Omental fat pad (tissue), 4 donors: ENCODE results near the gene ZNG1C. TPM values are rescaled to one million over a fixed set of nuclear protein-coding genes. Genes with fewer than 3 reads are reported as not detected.
"Not testable (repeated sequence)": the region's sequence is repeated elsewhere in the genome, so short reads cannot be mapped to it uniquely, and the experiment has no call there.

ENCODE experiments used
- ATAC-seq: fragments of 150-250 bp; one replicate; pipeline ENCODE4 v1.9.1; 2016; ENCODE audit warnings: mild to moderate bottlenecking, moderate library complexity; ENCODE audit not compliant: low FRiP score
- DNase-seq: peaks from one replicate; pipeline ENCODE4 v3.0.0-alpha.2; 2019; ENCODE audit warnings: low spot score
- total RNA-seq, 4 donors: library from RNA; depleted of rRNA; stranded (reverse); fragments of >200 nt; gene quantifications; one replicate each; pipeline ENCODE4 v1.1.0, GENCODE V29; 2016

Gene ZNG1C
- total RNA-seq, result 10 to 100 TPM; 14.9 to 29.7 (median 21.3) TPM

DNA sequence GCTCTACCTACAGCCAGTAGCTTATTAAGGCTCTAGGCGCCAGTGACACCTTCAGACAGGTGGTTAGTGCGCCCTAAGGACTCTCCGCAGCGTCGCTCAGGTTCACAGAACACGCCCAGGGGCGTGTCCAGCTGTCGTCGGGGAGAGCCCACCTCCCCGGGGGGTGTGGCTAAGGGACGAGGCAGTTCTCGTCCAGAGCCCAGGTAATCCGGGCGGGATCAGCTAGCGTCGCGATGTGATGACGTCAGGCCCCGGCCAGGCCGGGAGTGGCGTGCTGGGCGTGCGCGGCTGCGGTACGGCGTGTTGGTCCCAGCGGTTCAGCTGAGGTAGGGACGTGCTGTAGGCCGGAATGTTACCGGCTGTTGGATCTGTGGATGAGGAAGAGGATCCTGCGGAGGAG is at the start of gene ZNG1C:
ZNG1C (plus strand) TSS at position 301 of the 400 bp plus-strand sequence; CDS start at position 350, 49 bp downstream.
- DNase-seq, ATAC-seq: not testable (repeated sequence)

DNA sequence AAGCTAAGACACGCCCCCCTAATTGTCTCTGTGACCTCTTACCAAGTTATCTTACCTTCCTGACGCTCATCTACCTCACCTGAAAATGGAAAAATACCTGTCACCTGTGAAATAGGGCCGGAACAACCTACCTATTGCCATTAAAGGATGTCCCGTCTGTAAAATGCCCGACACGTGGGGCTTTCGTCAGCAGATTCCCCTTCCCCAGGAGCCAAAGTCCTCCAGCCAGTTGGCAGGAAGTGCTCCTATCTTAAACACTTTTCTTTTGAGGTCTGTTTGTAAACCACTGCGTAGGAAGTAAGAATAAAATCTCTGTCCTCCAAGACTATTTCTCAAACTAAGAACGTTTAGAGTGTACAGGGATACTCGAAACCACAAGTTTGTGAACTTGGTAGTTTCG is 654 bp downstream of the ZNG1C start:
- not testable (repeated sequence) for DNase-seq, ATAC-seq

DNA sequence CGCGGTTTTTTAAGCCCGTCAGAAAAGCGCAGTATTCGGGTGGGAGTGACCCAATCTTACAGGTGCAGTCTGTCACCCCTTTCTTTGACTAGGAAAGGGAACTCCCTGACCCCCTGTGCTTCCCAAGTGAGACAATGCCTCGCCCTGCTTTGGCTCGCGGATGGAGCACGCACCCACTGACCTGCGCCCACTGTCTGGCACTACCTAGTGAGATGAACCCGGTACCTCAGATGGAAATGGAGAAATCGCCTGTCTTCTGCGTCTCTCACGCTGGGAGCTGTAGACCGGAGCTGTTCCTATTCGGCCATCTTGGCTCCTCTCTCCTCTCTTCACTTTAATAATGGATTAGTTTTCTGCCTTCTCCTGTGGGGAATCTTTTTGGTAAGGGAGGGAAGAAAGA is 39.3 kb downstream of the ZNG1C start:
- not testable (repeated sequence) for ATAC-seq, DNase-seq

DNA sequence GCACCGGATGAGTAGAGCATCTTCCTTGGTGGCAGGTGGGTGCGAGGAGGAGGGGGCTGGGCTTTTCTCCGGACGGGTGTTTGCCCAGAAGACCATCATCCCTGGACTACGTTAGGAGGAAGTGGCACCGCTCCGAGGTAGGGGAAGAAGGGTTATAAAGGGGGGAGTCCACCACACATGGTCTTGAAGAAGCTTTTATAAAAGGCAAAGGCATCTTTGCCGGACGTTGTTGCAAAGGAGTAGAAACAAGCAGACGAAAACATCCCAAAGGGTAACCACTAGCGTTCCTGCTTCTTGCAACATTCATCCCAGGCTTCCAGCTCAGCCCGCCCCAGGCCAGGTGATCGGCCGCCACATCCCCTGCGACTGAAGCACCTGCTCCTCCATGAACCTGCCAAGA is 60.8 kb downstream of the ZNG1C start, which contains the start of gene FOXD4L3:
FOXD4L3 (plus strand) TSS at position 301 of the 400 bp plus-strand sequence; CDS start at position 386, 85 bp downstream.
- DNase-seq, result not testable (repeated sequence)

DNA sequence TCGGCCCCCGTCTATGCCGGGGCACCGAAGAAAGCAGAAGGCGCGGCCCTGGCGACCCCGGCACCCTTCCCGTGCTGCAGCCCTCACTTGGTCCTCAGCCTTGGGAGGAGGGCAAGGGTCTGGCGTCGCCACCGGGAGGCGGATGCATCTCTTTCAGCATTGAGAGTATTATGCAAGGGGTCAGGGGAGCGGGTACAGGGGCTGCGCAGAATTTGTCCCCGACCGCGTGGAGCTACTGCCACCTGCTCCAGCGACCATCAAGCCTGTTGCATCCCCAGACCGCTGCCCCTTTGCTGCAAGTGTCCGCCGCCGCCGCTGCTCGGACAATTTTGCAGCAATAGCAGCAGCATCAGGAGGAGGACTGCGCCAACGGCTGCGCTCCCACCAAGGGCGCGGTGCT is 62.0 kb downstream of the ZNG1C start:
- ATAC-seq, DNase-seq: not testable (repeated sequence)

More for the DNA sequence above, 60.8 kb downstream of the ZNG1C start, which contains the start of gene FOXD4L3:
- ATAC-seq, result not testable (repeated sequence)

DNA sequence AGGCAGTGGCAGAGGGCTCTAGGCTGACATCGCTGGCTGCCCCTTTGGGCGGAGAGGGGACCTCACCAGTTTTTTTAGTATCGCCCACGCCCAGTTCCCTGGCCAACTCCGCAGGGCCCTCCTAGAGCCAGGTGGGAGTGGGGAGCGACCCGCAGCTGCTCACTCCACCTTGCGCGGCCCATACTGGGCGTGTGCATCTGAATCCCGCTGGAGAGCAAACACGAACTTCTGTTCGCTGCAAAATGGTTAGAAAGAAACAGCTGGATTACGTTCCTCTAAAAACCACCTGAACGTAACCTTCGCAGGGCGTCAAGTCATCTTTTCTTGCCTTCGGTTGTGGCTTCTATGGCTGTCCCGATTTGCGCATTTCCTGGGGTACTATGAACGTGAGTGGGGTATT is 62.4 kb downstream of the ZNG1C start:
- DNase-seq, ATAC-seq: not testable (repeated sequence)

DNA sequence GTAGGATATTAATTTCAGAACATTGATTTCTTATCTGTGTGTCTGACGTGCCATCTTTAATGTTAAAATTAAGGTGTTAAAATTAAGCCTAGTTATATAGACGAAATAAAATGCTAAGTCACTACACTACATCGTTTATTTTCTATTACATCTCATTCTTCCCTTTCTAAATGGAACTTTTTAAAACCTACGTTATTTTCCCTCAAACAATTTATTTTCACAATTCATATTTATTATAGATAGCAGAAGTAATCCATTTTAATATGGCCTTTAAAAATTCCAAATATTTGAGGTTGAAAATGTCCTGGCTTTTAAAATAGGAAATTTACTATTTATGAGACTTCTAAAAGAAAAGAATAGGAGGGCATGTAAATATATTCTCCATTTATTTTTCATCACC is 63.0 kb downstream of the ZNG1C start:
- DNase-seq, result not testable (repeated sequence)

DNA sequence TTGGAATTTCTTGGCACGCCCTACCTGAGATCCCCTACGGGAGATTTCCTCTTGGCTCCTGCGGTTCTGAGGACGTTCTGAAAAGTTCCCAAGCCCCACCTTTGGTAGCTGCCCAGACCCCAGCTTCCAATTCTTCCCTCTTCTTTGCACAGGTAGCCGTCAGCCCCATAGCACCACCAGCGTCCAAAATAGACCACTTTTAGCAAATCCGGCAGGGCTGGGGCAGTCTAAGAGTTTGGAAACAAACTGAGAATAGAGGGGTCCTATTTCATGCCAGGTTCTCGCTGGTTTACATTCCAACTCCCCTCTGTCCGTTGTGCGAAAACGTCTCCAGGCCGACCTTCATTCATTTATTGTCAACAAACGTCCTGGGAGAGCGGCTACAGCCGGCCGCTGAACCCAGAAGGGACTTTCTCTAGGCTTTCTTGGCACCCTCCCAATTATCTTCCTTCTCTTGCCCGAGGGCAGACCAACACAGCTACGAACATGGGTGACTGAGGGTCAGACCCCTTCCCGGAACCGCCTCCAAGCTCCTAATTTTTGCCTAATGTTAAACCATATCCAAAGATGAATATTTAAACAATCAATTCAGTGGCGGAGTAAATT is 64.0 kb downstream of the ZNG1C start:
- DNase-seq, ATAC-seq: not testable (repeated sequence)

More for the DNA sequence above, 63.0 kb downstream of the ZNG1C start:
- ATAC-seq, result not testable (repeated sequence)

DNA sequence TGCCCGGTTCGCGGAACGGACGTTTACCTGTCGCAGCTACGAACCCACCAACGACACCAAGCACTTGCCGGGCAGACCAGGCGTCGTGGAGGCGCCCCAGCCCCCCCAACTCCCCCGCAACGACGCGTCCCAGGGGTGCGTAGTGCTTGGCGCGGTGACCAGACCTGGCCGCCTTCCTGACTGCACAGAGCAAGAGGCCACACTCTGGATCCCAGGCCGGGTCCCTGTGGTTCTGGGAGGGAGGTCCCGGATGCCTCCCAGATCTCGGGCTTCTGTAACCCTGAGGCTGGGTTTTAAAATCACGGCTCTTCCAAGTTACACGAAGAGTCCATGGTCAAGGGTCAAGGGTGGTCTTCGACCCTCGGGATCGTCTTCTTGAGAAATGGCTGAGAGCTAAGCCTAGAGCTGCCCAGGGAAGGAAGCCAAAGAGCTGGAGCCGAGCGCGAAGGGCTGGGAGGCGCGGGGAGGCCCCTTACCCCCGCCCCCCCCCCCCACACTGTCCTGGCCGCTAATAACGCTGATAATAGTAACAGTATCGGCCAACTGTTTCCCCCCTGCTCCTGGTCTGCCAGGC is 64.7 kb downstream of the ZNG1C start:
- DNase-seq, result not testable (repeated sequence)
- peak; percentile 63 for ATAC-seq

DNA sequence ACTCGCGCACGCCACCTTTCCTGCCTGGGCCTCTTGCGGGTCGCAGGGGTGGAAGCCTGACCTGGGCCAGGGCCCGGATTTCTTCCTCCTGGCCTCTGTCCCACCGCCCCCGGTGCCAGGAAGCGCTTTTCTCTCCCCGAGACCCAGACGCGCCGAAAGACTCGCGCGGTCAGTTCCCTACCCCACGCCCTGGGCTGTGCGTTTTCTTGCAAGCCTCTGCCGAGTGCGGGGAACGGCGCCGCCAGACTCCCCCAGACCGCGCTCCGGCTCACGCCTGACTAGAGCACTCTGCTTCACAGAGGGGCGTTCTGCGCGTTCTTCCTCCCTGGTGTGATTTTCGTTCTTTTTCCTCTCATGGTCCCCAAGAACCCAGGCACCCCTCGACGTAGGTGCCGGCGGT is 65.3 kb downstream of the ZNG1C start:
- ATAC-seq, result peak; percentile 37
- not testable (repeated sequence) for DNase-seq

DNA sequence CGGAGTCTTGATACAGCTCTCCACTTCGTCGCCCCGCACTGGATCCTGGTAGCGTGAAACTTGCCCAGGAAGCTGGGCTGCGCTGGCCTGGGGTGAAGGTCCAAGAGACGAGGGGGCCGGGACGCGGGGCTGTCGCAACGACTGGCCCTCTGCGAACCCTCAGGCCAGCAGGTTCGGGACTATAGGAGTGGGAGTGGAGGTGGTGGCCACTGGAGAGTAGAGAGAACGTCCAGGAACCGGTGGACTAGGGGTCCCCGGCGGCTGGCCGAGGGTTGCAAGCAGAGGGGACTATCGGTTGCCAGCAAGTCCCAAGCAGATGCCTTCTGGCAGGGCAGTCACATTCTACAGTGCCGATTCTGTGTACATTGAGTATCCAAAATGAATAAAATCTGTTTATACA is 65.9 kb downstream of the ZNG1C start:
- peak; percentile 19 for ATAC-seq
- not testable (repeated sequence) for DNase-seq

DNA sequence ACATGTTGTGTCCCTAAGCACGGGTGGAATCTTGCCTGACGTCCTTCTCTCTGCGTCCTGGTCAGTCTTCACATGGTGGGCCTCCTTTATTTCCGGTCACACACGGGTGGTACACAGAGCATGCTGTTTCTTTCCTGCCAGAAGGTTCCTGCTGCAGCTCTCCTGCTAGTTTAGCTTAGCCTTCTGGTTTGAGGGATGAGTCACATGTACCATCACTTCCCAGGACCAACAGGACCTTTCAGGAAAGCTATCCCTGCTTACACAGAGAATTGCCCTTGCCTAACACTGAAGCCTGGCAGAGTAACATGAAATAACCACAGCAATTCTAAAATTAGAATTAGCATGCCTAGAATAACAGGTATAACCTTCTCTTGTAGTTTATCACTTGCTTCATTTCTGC is 69.4 kb downstream of the ZNG1C start:
- ATAC-seq, DNase-seq: not testable (repeated sequence)

DNA sequence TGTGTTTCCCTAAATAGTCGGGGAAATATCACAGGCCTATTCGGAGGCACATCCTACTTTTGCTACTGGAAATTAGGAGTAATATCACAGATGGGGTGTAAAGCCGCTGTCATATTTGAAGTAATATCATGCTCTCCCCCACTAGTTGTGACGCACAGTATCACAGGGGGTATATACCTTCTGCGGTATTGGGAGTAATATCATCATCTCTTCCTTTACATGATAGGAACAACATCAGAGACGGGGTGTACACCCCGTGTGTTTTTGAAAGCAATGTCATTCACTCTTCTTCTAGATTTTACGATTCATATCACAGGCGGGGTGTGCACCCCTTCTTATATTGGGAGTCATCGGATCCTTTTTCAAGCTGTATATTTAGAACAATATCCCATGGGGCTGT is 76.4 kb downstream of the ZNG1C start:
- ATAC-seq, DNase-seq: not testable (repeated sequence)

DNA sequence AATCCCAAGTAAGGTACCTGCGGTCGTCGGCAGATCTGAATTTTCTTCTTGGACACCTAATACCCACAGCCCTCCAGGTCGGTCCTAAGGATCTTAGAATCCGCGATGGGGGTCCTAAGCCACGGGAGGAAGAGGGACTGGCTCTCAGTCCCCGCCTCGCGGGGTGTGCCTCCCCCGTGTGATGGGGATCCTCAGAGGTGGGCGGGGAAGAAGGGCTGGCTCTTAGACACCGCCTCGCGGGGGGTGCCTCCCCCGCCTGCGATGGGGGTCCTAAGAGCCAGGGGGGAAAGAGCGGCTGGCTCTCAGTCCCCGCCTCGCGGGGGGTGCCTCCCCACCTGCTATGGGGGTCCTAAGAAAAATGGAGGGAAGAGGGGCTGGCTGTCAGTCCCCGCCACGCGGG is 82.0 kb downstream of the ZNG1C start:
- ATAC-seq, result not testable (repeated sequence)

DNA sequence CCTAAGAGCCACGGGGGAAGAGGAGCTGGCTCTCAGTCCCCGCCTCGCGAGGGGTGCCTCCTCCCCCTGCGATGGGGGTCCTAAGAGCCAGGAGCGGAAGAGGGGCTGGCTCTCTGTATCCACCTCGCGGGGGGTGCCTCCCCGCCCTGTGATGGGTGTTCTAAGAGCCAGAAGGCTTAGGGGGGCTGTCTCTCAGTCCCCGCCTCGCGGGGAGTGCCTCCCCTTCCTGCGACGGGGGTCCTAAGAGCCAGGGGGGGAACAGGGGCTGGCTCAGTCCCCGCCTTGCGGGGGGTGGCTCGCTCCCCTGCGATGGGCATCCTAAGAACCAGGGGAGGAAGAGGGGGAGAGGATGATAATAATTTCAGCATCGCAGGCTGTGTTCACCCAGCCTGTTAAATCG is 82.7 kb downstream of the ZNG1C start:
- DNase-seq, ATAC-seq: not testable (repeated sequence)

More for the DNA sequence above, 82.0 kb downstream of the ZNG1C start:
- not testable (repeated sequence) for DNase-seq

DNA sequence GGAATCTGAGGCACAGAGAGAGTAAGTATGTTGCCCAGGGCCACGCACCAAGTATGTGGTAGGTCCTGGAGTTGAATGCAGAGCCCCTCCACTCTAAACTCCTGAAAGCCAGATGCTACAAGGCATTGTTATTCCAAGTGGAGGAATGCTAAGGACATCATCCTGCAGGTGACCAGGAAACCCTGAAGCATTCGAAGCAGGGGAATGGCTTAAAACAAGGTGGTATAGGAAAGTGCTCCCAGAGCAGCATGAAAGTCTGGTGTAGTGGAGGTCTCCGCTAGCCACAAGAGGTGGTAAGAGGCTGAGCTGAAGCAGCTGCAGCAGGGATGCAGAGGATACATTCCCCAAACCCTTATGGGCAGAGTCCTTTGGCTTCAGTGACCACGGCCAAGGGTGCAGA is 87.3 kb downstream of the ZNG1C start:
- not testable (repeated sequence) for ATAC-seq, DNase-seq

DNA sequence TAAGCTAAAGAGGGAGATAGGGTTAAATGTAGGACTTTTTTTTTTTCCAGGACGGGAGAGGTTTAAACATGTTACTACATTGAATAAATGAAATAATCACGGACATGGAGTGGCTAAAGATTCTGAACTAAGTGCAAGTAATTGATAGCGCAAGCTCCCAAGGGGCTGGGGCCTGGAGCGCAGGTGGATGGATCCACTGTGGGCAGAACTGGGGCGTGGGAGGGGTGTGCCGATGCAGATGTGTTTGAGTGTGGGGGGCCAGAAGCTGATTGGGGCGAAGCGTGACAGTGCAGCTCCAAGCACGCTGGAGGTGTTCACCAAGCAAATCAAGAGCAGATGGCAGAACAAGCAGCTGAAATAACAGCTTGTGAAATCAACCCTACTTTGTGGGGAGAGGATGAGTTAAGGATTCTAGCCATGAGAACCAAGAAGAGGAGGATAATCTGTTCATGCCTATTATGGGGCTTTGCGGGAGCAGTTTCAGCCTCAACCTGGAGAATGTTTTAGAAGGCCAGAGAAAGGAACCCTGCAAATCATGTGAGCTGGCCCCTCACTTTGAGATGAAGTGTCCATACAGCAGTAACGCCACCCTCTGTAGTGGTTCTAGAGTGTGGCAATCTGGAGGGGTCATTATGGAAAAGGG is 88.9 kb downstream of the ZNG1C start:
- not testable (repeated sequence) for ATAC-seq, DNase-seq

DNA sequence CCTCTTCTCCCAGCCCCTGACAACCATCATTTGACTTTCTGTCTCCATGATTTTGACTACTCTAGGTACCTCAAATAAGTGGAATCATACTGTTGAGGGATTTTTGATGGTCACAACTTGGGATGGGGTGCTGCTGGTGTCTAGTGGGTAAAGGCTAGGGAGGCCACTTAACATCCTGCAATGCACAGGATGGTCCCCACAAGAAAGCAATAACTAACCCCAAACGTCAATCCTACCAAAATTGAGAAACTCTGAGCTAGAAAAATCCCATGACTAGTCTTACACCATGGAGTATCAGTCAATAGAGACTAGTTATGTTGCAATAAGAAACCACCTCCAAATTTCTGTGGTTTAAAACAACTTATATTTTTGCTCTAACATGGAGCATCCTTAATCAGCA is 90.3 kb downstream of the ZNG1C start:
- DNase-seq, ATAC-seq: not testable (repeated sequence)

DNA sequence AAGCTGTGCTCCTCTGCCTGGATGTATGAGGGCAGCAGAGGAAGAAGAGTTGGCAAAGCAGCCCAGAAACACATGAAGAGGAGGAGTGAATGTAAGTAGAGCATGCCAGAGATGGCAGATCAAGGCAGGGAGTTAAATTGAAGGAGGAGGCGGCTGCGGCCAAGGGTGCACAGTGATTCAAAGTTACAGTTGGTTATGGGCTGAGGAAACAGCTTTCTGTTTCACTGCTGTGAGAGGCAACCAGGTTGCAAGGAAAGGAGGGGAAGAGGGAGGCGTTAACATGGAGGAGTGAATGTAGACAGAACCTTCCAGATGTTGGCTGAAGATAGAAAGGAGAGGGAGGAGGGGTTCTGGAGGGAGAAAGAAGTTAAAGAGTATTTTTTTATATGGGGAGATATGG is 94.2 kb downstream of the ZNG1C start:
- not testable (repeated sequence) for DNase-seq
- ATAC-seq, result peak; percentile 86

DNA sequence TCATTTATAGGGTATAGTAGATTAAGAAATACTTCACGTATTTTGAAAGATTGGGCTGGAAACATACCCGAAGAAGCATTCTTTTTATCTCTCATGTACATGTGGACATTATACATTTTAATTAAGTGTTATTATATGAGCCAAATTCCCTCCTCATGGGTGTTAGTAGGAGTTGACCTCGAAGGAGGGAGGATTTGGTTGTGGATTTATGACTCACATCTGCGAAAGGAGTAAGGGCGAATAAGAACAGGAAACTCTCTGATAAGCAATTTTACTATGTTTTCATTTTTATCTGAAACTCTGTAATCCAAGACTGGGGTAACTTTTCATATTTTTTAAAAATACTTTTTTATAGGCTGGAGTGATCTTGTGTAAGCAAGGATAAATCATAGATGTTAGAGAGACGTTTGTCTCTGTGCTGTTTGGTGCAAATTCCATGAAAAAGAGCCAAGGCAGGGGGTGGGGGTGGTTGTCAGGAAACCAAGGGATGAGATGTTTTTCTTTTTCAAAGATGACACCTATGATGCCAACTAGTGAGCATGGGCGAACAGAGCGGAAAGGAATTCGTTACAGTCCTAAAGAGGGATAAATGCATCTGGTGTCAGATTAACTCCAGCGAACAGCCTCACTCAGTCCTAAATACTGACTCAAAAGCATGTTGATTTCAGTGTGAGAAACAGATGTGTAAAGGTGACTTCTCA is 95.0 kb downstream of the ZNG1C start:
- DNase-seq, result not testable (repeated sequence)
- ATAC-seq, result peak; percentile 93
